GM19467 (cell line): ENCODE results near the gene LRP5.
A peak's percentile ranks its signal among the peaks of the same experiment; 100 is the strongest.
"Not testable (repeated sequence)": the region's sequence is repeated elsewhere in the genome, so short reads cannot be mapped to it uniquely, and the experiment has no call there.

ENCODE experiments used
- ATAC-seq: cut with Tn5 transposase; IDR thresholded peaks from one replicate; pipeline ENCODE4 v1.9.1; 2021; ENCODE audit warnings: mild to moderate bottlenecking, moderate library complexity; ENCODE audit not compliant: unreplicated experiment

LRP5 gene

GRCh38 chr11:68437927-68438657, 125.7 kb downstream of the LRP5 start:
- no peak for ATAC-seq

GRCh38 chr11:68438658-68439259, 126.4 kb downstream of the LRP5 start:
- ATAC-seq = no peak

GRCh38 chr11:68439355-68440065, 127.1 kb downstream of the LRP5 start:
- ATAC-seq = no peak

GRCh38 chr11:68440224-68440623, 127.8 kb downstream of the LRP5 start:
- ATAC-seq = no peak

- no peak for ATAC-seq
Measured at GRCh38 chr11:68441466-68442230, 129.3 kb downstream of the LRP5 start.

GRCh38 chr11:68442433-68442832, 130.0 kb downstream of the LRP5 start:
- ATAC-seq = no peak

- ATAC-seq = no peak
Measured at GRCh38 chr11:68444566-68444965, 132.2 kb downstream of the LRP5 start.

- ATAC-seq = no peak
Measured at GRCh38 chr11:68445531-68446035, 133.2 kb downstream of the LRP5 start.

- ATAC-seq = no peak
Measured at GRCh38 chr11:68446046-68446725, 133.8 kb downstream of the LRP5 start.

GRCh38 chr11:68447015-68447801, 134.8 kb downstream of the LRP5 start:
- peak; percentile 71 for ATAC-seq

- not testable (repeated sequence) for ATAC-seq
Measured at GRCh38 chr11:68447914-68448313, 135.5 kb downstream of the LRP5 start.

- no peak for ATAC-seq
Measured at GRCh38 chr11:68448604-68449011, 136.2 kb downstream of the LRP5 start.

- ATAC-seq = no peak
Measured at GRCh38 chr11:68449951-68450350, 137.6 kb downstream of the LRP5 start.

- no peak for ATAC-seq
Measured at GRCh38 chr11:68450711-68451110, 138.3 kb downstream of the LRP5 start.

- no peak for ATAC-seq
Measured at GRCh38 chr11:68454767-68455166, 142.4 kb downstream of the LRP5 start.

- no peak for ATAC-seq
Measured at GRCh38 chr11:68455485-68455884, 143.1 kb downstream of the LRP5 start.

GRCh38 chr11:68457216-68457897, 145.0 kb downstream of the LRP5 start:
- no peak for ATAC-seq

GRCh38 chr11:68457898-68458249, 145.5 kb downstream of the LRP5 start:
- ATAC-seq = no peak

GRCh38 chr11:68458340-68458739, 145.9 kb downstream of the LRP5 start:
- ATAC-seq = not testable (repeated sequence)
